HG03457 (cell line): ENCODE results near the gene POLN.

ENCODE experiments used
- ATAC-seq: cut with Tn5 transposase; IDR thresholded peaks from one replicate; pipeline ENCODE4 v1.9.1; 2021; ENCODE audit warnings: moderate number of reproducible peaks; ENCODE audit not compliant: unreplicated experiment

The POLN gene

GRCh38 chr4:2252530-2253091, 10.7 kb upstream of the POLN start:
- ATAC-seq: no peak

GRCh38 chr4:2251795-2252529, 10.0 kb upstream of the POLN start:
- no peak for ATAC-seq

- ATAC-seq: no peak
These were observed 9.3 kb upstream of the POLN start for GRCh38 chr4:2251073-2251794.

GRCh38 chr4:2250357-2251072, 8.6 kb upstream of the POLN start:
- ATAC-seq: no peak

- ATAC-seq: no peak
These were observed 7.8 kb upstream of the POLN start for GRCh38 chr4:2249526-2250356.

GRCh38 chr4:2248821-2249261, 6.9 kb upstream of the POLN start:
- ATAC-seq: no peak

GRCh38 chr4:2248044-2248780, 6.3 kb upstream of the POLN start:
- no peak for ATAC-seq

- no peak for ATAC-seq
These were observed 5.5 kb upstream of the POLN start for GRCh38 chr4:2247128-2248043.

- ATAC-seq: no peak
These were observed 4.6 kb upstream of the POLN start for GRCh38 chr4:2246384-2247127.

GRCh38 chr4:2245787-2246275, 3.9 kb upstream of the POLN start:
- no peak for ATAC-seq

GRCh38 chr4:2245057-2245786, 3.3 kb upstream of the POLN start:
- no peak for ATAC-seq

- ATAC-seq: no peak
These were observed 1.9 kb upstream of the POLN start for GRCh38 chr4:2243681-2244380.

- ATAC-seq: no peak
These were observed 918 bp downstream of the POLN start for GRCh38 chr4:2241003-2241402.

- no peak for ATAC-seq
These were observed 4.8 kb downstream of the POLN start for GRCh38 chr4:2236944-2237666.

- no peak for ATAC-seq
These were observed 10.8 kb downstream of the POLN start for GRCh38 chr4:2231082-2231481.

- ATAC-seq: no peak
These were observed 15.7 kb downstream of the POLN start for GRCh38 chr4:2226261-2226660.
